ENCODE measurements around the gene OR2T27. TPM values are rescaled to one million over a fixed set of nuclear protein-coding genes. Genes with fewer than 3 reads are reported as not detected.
"Not testable (repeated sequence)": the region's sequence is repeated elsewhere in the genome, so short reads cannot be mapped to it uniquely, and the experiment has no call there.

OR2T27 gene
- total and polyA plus RNA-seq, 2 donors (not counting 3 experiments of a cell fraction or from before 2014, with no cell fraction given), result not detected

DNA sequence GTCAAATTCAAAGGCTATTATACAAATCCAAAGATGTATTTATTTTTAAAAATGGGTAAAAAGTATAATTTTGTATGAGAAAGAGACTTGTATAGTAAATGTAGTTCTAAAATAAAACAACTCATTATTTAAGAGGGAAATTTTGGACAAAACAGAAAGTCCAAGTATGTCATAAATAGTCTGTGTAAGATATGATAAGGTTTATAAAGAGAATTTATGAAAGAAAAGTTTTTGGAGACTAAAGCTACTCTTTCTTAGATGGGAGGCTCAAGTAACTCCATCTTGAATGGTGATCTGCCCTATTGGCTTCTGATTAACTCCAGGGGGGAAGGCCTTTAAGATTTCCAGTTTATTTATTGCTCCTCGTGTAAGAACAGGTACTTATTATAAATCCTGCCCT lies 14.7 kb upstream of the OR2T27 start:
- Histone ChIP-seq H3K27me3 (ENCODE audit: control insufficient read depth in 2 of 2, insufficient read depth in 2 of 2, low read length in 2 of 2) (no peaks in the 10 kb centered on the region), H3K27ac (ENCODE audit: insufficient read depth, low read depth, low read length) (no peak overlapping the region), H3K4me2 (ENCODE audit: insufficient read depth, low read length) (no peak overlapping the region), H3K9ac (replicated peaks; ENCODE audit: extremely low read depth, insufficient read depth, low read length) (no peak overlapping the region), H3K4me3 (replicated peaks in 1 of 3; ENCODE audit: insufficient read depth in 1 of 3, low read depth in 1 of 3, low read length in 3 of 3) (no peak overlapping the region), H3K4me1 (ENCODE audit: control insufficient read depth, extremely low read depth, insufficient read depth, low read length) (no peaks in the 10 kb centered on the region), H4K20me1 (replicated peaks; ENCODE audit: control insufficient read depth, extremely low read depth, insufficient read depth, low read length) (no peaks in the 10 kb centered on the region), H3K9me1 (replicated peaks; ENCODE audit: control insufficient read depth, extremely low read depth, insufficient read depth, low read length) (no peaks in the 10 kb centered on the region), H3K9me3 (replicated peaks; ENCODE audit: control insufficient read depth, insufficient read depth, low read length) (peaks cover 7% of the 10 kb centered on the region), H2AFZ (ENCODE audit: low read depth, low read length) (no peak overlapping the region), H3K79me2 (ENCODE audit: control insufficient read depth, insufficient read depth, low read length) (no peaks in the 10 kb centered on the region), H3K36me3 (ENCODE audit: control insufficient read depth in 2 of 2, extremely low read depth in 1 of 2, insufficient read depth in 2 of 2, low read length in 2 of 2) (no peaks in the 10 kb centered on the region)
- no peak for TF ChIP-seq POLR2A (IDR thresholded peaks at IDR 0.05; ENCODE audit: low read depth, low read length)
- TF ChIP-seq, protein P1, sequence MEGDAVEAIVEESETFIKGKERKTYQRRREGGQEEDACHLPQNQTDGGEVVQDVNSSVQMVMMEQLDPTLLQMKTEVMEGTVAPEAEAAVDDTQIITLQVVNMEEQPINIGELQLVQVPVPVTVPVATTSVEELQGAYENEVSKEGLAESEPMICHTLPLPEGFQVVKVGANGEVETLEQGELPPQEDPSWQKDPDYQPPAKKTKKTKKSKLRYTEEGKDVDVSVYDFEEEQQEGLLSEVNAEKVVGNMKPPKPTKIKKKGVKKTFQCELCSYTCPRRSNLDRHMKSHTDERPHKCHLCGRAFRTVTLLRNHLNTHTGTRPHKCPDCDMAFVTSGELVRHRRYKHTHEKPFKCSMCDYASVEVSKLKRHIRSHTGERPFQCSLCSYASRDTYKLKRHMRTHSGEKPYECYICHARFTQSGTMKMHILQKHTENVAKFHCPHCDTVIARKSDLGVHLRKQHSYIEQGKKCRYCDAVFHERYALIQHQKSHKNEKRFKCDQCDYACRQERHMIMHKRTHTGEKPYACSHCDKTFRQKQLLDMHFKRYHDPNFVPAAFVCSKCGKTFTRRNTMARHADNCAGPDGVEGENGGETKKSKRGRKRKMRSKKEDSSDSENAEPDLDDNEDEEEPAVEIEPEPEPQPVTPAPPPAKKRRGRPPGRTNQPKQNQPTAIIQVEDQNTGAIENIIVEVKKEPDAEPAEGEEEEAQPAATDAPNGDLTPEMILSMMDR (IDR thresholded peaks at IDR 0.05; ENCODE audit: extremely low read depth in 1 of 2, insufficient read depth in 1 of 2, low read depth in 1 of 2, low read length in 2 of 2), result no peak
- no peak for TF ChIP-seq EZH2 (IDR thresholded peaks at IDR 0.05; ENCODE audit: borderline replicate concordance, low read depth, low read length, severe bottlenecking)
- TF ChIP-seq GATA2 (IDR thresholded peaks at IDR 0.05; ENCODE audit: insufficient read depth, insufficient read length, low read depth, low read length), result no peak
- no peak for TF ChIP-seq FOS (IDR thresholded peaks at IDR 0.05; ENCODE audit: borderline replicate concordance, insufficient read depth, low read length)
- TF ChIP-seq MYC (IDR thresholded peaks at IDR 0.05; ENCODE audit: low read depth, low read length), result no peak
- TF ChIP-seq, protein P2, sequence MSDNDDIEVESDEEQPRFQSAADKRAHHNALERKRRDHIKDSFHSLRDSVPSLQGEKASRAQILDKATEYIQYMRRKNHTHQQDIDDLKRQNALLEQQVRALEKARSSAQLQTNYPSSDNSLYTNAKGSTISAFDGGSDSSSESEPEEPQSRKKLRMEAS (IDR thresholded peaks at IDR 0.05; ENCODE audit: insufficient read depth, insufficient read length), result no peak
- no peak for TF ChIP-seq POLR2AphosphoS5 (IDR thresholded peaks at IDR 0.05; ENCODE audit: insufficient read depth, low read depth, low read length)
- TF ChIP-seq JUN (IDR thresholded peaks at IDR 0.05; ENCODE audit: borderline replicate concordance, insufficient read depth, insufficient read length, low read depth), result no peak
- CTCF ChIA-PET, result no interaction called here
- intact Hi-C loops (cut with micrococcal nuclease) (no loop called here), dilution Hi-C loops (cut with MboI; ENCODE audit: extremely low pct_ligation_motif_present, low sequenced_read_pairs) (no loop called here)
- DNase-seq (ENCODE audit: low read depth, low spot score), result no peak
- BruUV-seq (replicated peaks), result no TSS peak
- FAIRE-seq, result no peak
- POLR2A ChIA-PET, result no interaction called here

GRCh38 chr1:248663453-248664328 lies 8.4 kb upstream of the OR2T27 start:
- H2AFZ ChIP-seq (ENCODE audit: low read depth, low read length); H3K4me3 ChIP-seq (replicated peaks in 1 of 3; ENCODE audit: insufficient read depth in 1 of 3, low read depth in 1 of 3, low read length in 3 of 3); H3K9ac ChIP-seq (replicated peaks; ENCODE audit: extremely low read depth, insufficient read depth, low read length); DNase-seq (ENCODE audit: low read depth, low spot score); H3K79me2 ChIP-seq (ENCODE audit: control insufficient read depth, insufficient read depth, low read length); dilution Hi-C loops (cut with MboI; ENCODE audit: extremely low pct_ligation_motif_present, low sequenced_read_pairs); FAIRE-seq; CTCF ChIA-PET; intact Hi-C loops (cut with micrococcal nuclease); H3K9me3 ChIP-seq (replicated peaks; ENCODE audit: control insufficient read depth, insufficient read depth, low read length); H3K4me2 ChIP-seq (ENCODE audit: insufficient read depth, low read length); H3K36me3 ChIP-seq (ENCODE audit: control insufficient read depth in 2 of 2, extremely low read depth in 1 of 2, insufficient read depth in 2 of 2, low read length in 2 of 2); H3K27ac ChIP-seq (ENCODE audit: insufficient read depth, low read depth, low read length); POLR2A ChIA-PET; H3K9me1 ChIP-seq (replicated peaks; ENCODE audit: control insufficient read depth, extremely low read depth, insufficient read depth, low read length); BruUV-seq (replicated peaks); H3K4me1 ChIP-seq (ENCODE audit: control insufficient read depth, extremely low read depth, insufficient read depth, low read length); H3K27me3 ChIP-seq (ENCODE audit: control insufficient read depth in 2 of 2, insufficient read depth in 2 of 2, low read length in 2 of 2); H4K20me1 ChIP-seq (replicated peaks; ENCODE audit: control insufficient read depth, extremely low read depth, insufficient read depth, low read length): not testable (repeated sequence)
